ENCODE results near the gene MERTK.

GRCh38 chr2:112010751-112011150, 112.3 kb downstream of the MERTK start:
- no peak for TF ChIP-seq CTCF (IDR thresholded peaks at IDR 0.05)
- no peak for TF ChIP-seq POLR2AphosphoS5 (IDR thresholded peaks at IDR 0.05; ENCODE audit: low read depth, low read length)
- no peak for TF ChIP-seq REST (IDR thresholded peaks at IDR 0.05; ENCODE audit: insufficient read depth in 1 of 2, low read depth in 2 of 2, low read length in 1 of 2)
- TF ChIP-seq SIN3A (IDR thresholded peaks at IDR 0.05; ENCODE audit: borderline replicate concordance, insufficient read depth, low read depth, low read length) = no peak
